HG03025 (cell line): ENCODE data around the gene RAB31.

Experiments
- ATAC-seq: cut with Tn5 transposase; IDR thresholded peaks from one replicate; pipeline ENCODE4 v1.9.1; 2021; ENCODE audit warnings: mild to moderate bottlenecking, moderate library complexity; ENCODE audit not compliant: unreplicated experiment, low FRiP score

Gene RAB31

GRCh38 chr18:9710037-9710436 lies 1.9 kb downstream of the RAB31 start:
- ATAC-seq: no peak

GRCh38 chr18:9711361-9712129 lies 3.4 kb downstream of the RAB31 start:
- ATAC-seq: peak; percentile 47

GRCh38 chr18:9712130-9712577 lies 4.1 kb downstream of the RAB31 start:
- ATAC-seq: no peak

- no peak for ATAC-seq
Observed at GRCh38 chr18:9712611-9713010, 4.5 kb downstream of the RAB31 start.

GRCh38 chr18:9714266-9715087 lies 6.4 kb downstream of the RAB31 start:
- no peak for ATAC-seq

- no peak for ATAC-seq
Observed at GRCh38 chr18:9715088-9715343, 6.9 kb downstream of the RAB31 start.

- ATAC-seq: no peak
Observed at GRCh38 chr18:9715978-9716774, 8.1 kb downstream of the RAB31 start.

GRCh38 chr18:9716780-9717563 lies 8.9 kb downstream of the RAB31 start:
- no peak for ATAC-seq

GRCh38 chr18:9719421-9719981 lies 11.4 kb downstream of the RAB31 start:
- no peak for ATAC-seq

- no peak for ATAC-seq
Observed at GRCh38 chr18:9720327-9720726, 12.2 kb downstream of the RAB31 start.

GRCh38 chr18:9721893-9722550 lies 13.9 kb downstream of the RAB31 start:
- ATAC-seq: no peak

- ATAC-seq: no peak
Observed at GRCh38 chr18:9722691-9723090, 14.6 kb downstream of the RAB31 start.

- no peak for ATAC-seq
Observed at GRCh38 chr18:9724797-9725585, 16.9 kb downstream of the RAB31 start.

- ATAC-seq: no peak
Observed at GRCh38 chr18:9726175-9726574, 18.1 kb downstream of the RAB31 start.

GRCh38 chr18:9726936-9727335 lies 18.8 kb downstream of the RAB31 start:
- ATAC-seq: no peak

- no peak for ATAC-seq
Observed at GRCh38 chr18:9730786-9731185, 22.7 kb downstream of the RAB31 start.

GRCh38 chr18:9731380-9731779 lies 23.3 kb downstream of the RAB31 start:
- ATAC-seq: no peak

GRCh38 chr18:9732031-9732430 lies 23.9 kb downstream of the RAB31 start:
- ATAC-seq: no peak

GRCh38 chr18:9734189-9734588 lies 26.1 kb downstream of the RAB31 start:
- no peak for ATAC-seq
